ENCODE measurements around the gene SSNA1.

SSNA1 gene

DNA sequence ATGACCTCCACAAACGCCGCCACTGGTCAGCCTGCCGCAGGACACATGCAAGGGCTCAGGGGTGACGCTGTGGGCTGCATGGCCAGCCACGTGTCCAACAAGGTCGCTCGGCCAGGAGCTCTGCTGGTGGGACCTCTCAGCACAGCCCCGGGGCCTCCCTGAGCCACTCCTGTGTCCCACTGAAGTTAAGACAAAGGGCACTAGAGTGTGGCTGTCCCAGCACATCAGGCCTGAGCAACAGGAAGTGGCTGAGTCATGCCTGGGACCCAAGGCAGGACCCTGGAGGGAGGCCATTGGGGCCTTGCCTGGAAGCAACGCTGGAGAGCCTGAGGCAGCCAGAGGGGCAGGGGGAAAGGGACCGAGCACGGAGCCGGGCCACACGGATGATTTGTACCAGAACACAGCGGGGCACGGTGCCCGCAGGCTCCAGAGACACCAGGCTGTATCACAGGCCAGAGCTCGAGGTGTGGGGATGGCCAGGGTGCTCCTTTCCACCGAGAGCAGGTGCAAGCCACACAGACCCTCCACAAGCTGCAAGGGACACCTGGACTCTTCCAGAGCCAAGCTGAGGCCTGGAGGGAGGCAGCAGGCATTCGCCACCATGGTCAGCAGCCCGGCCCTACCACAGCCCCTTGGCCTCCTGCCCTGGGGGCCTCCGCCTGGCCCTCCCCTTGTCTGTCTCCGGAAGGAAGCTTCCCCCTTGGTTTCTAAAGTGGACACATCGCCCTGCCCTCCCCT is 10.1 kb upstream of the SSNA1 start:
- Histone ChIP-seq H3K27me3 (ENCODE audit: insufficient read depth, insufficient read length) (no peaks in the 10 kb centered on the region), H3K4me1 (ENCODE audit: insufficient read depth, insufficient read length) (peaks cover 5% of the 10 kb centered on the region), H3K9ac (ENCODE audit: insufficient read length, low read depth) (no peak overlapping the region), H3K36me3 (ENCODE audit: insufficient read depth, insufficient read length, low read length) (peaks cover 69% of the 10 kb centered on the region), H3K9me3 (ENCODE audit: insufficient read depth, low read length) (no peaks in the 10 kb centered on the region), H3K4me3 (ENCODE audit: insufficient read length, low read depth) (no peak overlapping the region)
- DNase-seq (ENCODE audit: low read depth, low spot score): no peak
- TF ChIP-seq YY1 (IDR thresholded peaks at IDR 0.05; ENCODE audit: insufficient read depth, insufficient read length): no peak
- TF ChIP-seq SUZ12 (IDR thresholded peaks at IDR 0.05; ENCODE audit: extremely low read depth, insufficient read depth, insufficient read length): no peak
- no peak for TF ChIP-seq ZNF274 (IDR thresholded peaks at IDR 0.05; ENCODE audit: low read depth, low read length)

DNA sequence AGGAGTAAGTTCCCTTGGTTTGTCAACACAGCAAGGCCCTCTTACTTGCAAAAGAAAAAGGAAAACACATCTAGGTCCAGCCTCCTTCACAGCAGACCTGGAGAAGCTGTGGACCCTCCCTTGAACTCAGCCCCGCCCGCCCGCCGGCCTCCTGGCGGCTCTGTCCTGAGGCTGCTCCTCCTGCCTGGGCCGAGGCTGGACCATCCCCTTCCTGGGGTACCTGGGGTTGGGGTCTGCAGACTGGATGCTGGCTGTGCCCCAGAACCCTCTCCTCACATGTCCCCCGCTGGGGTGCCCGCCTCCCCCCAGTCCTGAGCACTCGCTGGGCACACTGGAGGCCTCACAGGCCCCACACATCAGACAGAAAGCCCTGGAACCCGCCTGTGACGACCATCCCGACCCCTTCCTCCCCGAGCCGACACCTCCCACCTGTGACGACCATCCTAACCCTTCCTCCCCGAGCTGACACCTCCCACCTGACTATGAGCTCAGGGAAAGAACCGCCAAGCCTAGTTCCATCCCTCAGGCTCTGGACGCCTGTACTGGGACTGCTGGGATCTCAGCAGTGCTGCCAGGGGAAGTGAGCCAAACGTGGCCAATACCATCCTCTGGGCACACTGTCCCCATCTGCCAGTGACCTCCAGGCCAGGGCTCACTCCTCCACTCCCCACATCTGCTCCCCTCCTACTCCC is 9.4 kb upstream of the SSNA1 start:
- peaks cover 74% of the 10 kb centered on the region for H3K36me3 ChIP-seq (ENCODE audit: insufficient read depth, insufficient read length, low read length)
- no peak for TF ChIP-seq SUZ12 (IDR thresholded peaks at IDR 0.05; ENCODE audit: extremely low read depth, insufficient read depth, insufficient read length)
- no peak for TF ChIP-seq ZNF274 (IDR thresholded peaks at IDR 0.05; ENCODE audit: low read depth, low read length)
- DNase-seq (ENCODE audit: low read depth, low spot score): no peak
- H3K4me3 ChIP-seq (ENCODE audit: insufficient read length, low read depth): no peak overlapping the region
- H3K27me3 ChIP-seq (ENCODE audit: insufficient read depth, insufficient read length): no peaks in the 10 kb centered on the region
- H3K4me1 ChIP-seq (ENCODE audit: insufficient read depth, insufficient read length): peaks cover 5% of the 10 kb centered on the region
- H3K9me3 ChIP-seq (ENCODE audit: insufficient read depth, low read length): no peaks in the 10 kb centered on the region
- H3K9ac ChIP-seq (ENCODE audit: insufficient read length, low read depth): no peak overlapping the region

DNA sequence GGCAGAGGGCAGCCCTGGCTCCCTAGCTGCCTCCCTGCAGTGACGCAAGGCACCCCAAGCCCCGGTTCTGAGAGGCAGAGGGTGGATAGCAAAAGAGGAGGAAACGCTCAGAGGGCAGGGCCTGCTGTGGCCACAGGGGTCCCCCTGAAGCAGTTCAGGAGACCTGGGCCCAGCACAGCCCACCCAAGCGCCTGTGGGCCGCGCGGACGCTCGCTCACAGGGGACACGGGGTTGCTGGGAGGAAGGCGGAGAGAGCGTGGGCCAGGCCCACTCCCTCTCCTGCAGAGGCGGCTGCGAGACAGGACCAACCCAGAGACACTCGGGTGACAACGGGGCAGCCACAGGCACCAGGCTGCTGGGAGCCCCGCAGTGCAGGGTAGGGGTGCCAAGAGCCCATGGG is 8.7 kb upstream of the SSNA1 start:
- Histone ChIP-seq H3K27me3 (ENCODE audit: insufficient read depth, insufficient read length) (no peaks in the 10 kb centered on the region), H3K4me3 (ENCODE audit: insufficient read length, low read depth) (no peak overlapping the region), H3K9ac (ENCODE audit: insufficient read length, low read depth) (no peak overlapping the region), H3K9me3 (ENCODE audit: insufficient read depth, low read length) (no peaks in the 10 kb centered on the region), H3K36me3 (ENCODE audit: insufficient read depth, insufficient read length, low read length) (peaks cover 76% of the 10 kb centered on the region), H3K4me1 (ENCODE audit: insufficient read depth, insufficient read length) (peaks cover 5% of the 10 kb centered on the region)
- DNase-seq (ENCODE audit: low read depth, low spot score): no peak
- TF ChIP-seq YY1 (IDR thresholded peaks at IDR 0.05; ENCODE audit: insufficient read depth, insufficient read length) (no peak), ZNF274 (IDR thresholded peaks at IDR 0.05; ENCODE audit: low read depth, low read length) (no peak), SUZ12 (IDR thresholded peaks at IDR 0.05; ENCODE audit: extremely low read depth, insufficient read depth, insufficient read length) (no peak)

DNA sequence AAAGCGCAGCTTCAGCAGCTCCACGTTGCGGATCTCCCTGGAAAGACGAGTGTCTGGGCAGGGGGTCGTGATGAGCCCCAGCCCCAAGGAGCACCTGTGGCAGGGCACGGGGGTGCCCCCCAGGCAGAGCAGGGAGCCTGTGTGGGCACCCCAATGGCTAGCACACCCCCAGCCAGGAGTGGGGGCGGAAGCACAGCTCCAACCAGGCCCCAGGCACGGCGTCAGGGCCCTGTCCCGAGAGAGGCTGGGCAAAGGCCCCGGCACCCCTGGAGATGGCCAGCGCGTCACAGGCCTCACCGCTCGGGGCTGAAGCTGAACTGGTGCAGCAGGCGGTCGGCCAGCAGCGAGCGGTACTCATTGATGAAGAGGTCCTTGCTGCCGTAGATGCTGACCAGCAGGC is 8.0 kb upstream of the SSNA1 start:
- no peak overlapping the region for H3K9ac ChIP-seq (ENCODE audit: insufficient read length, low read depth)
- H3K36me3 ChIP-seq (ENCODE audit: insufficient read depth, insufficient read length, low read length): peaks cover 81% of the 10 kb centered on the region
- no peaks in the 10 kb centered on the region for H3K9me3 ChIP-seq (ENCODE audit: insufficient read depth, low read length)
- H3K4me1 ChIP-seq (ENCODE audit: insufficient read depth, insufficient read length): peaks cover 5% of the 10 kb centered on the region
- H3K27me3 ChIP-seq (ENCODE audit: insufficient read depth, insufficient read length): no peaks in the 10 kb centered on the region
- H3K4me3 ChIP-seq (ENCODE audit: insufficient read length, low read depth): no peak overlapping the region
- no peak for TF ChIP-seq ZNF274 (IDR thresholded peaks at IDR 0.05; ENCODE audit: low read depth, low read length)
- no peak for TF ChIP-seq YY1 (IDR thresholded peaks at IDR 0.05; ENCODE audit: insufficient read depth, insufficient read length)
- TF ChIP-seq SUZ12 (IDR thresholded peaks at IDR 0.05; ENCODE audit: extremely low read depth, insufficient read depth, insufficient read length): no peak
- no peak for DNase-seq (ENCODE audit: low read depth, low spot score)

DNA sequence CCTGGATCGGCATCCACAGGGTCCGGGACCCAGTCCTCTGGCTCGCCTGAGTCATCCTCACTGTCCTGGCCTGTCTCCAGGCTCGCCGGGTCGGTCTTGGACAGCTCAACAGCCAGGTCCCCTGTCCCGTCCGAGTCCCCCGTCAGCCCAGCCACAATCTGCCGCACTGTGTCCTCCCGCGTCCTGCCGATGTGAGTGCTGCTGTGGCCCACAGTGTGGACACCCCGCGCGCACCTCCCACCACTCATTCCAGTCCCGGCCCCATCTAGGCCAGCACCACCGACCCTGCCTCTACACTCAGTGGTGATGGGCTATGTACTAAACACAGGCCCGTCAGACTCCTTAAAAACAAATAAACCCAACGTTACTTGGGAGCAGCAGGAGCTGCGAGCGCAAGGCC is 6.8 kb upstream of the SSNA1 start:
- Histone ChIP-seq H3K4me3 (ENCODE audit: insufficient read length, low read depth) (no peak overlapping the region), H3K36me3 (ENCODE audit: insufficient read depth, insufficient read length, low read length) (peaks cover 93% of the 10 kb centered on the region), H3K4me1 (ENCODE audit: insufficient read depth, insufficient read length) (peaks cover 8% of the 10 kb centered on the region), H3K9me3 (ENCODE audit: insufficient read depth, low read length) (no peaks in the 10 kb centered on the region), H3K27me3 (ENCODE audit: insufficient read depth, insufficient read length) (no peaks in the 10 kb centered on the region), H3K9ac (ENCODE audit: insufficient read length, low read depth) (no peak overlapping the region)
- TF ChIP-seq YY1 (IDR thresholded peaks at IDR 0.05; ENCODE audit: insufficient read depth, insufficient read length) (no peak), ZNF274 (IDR thresholded peaks at IDR 0.05; ENCODE audit: low read depth, low read length) (no peak), SUZ12 (IDR thresholded peaks at IDR 0.05; ENCODE audit: extremely low read depth, insufficient read depth, insufficient read length) (no peak)
- DNase-seq (ENCODE audit: low read depth, low spot score): no peak

DNA sequence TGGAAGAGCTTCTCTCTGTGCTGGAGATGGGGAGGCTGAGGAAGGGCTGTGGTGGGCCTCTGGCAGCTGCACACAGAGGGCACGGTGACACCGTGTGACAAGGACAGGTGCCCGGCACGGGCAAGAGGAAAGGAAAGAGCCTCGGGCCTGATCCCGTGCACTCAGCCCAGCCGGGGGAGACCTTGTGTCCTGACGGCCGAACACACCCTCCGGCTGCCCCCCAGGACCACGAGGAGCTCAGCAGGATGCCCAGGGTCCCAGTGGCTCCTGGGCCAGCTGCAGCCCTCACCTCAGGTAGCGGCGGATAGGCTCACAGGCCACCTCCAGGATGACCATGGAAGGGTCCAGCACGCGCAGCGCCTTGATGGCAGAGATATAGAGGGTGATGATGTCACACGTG is 5.6 kb upstream of the SSNA1 start:
- H3K36me3 ChIP-seq (ENCODE audit: insufficient read depth, insufficient read length, low read length): peaks cover 96% of the 10 kb centered on the region
- DNase-seq (ENCODE audit: low read depth, low spot score): no peak
- no peak overlapping the region for H3K9ac ChIP-seq (ENCODE audit: insufficient read length, low read depth)
- no peak overlapping the region for H3K4me3 ChIP-seq (ENCODE audit: insufficient read length, low read depth)
- H3K9me3 ChIP-seq (ENCODE audit: insufficient read depth, low read length): no peaks in the 10 kb centered on the region
- H3K27me3 ChIP-seq (ENCODE audit: insufficient read depth, insufficient read length): no peaks in the 10 kb centered on the region
- peaks cover 15% of the 10 kb centered on the region for H3K4me1 ChIP-seq (ENCODE audit: insufficient read depth, insufficient read length)
- TF ChIP-seq ZNF274 (IDR thresholded peaks at IDR 0.05; ENCODE audit: low read depth, low read length) (no peak), SUZ12 (IDR thresholded peaks at IDR 0.05; ENCODE audit: extremely low read depth, insufficient read depth, insufficient read length) (no peak), YY1 (IDR thresholded peaks at IDR 0.05; ENCODE audit: insufficient read depth, insufficient read length) (no peak)

DNA sequence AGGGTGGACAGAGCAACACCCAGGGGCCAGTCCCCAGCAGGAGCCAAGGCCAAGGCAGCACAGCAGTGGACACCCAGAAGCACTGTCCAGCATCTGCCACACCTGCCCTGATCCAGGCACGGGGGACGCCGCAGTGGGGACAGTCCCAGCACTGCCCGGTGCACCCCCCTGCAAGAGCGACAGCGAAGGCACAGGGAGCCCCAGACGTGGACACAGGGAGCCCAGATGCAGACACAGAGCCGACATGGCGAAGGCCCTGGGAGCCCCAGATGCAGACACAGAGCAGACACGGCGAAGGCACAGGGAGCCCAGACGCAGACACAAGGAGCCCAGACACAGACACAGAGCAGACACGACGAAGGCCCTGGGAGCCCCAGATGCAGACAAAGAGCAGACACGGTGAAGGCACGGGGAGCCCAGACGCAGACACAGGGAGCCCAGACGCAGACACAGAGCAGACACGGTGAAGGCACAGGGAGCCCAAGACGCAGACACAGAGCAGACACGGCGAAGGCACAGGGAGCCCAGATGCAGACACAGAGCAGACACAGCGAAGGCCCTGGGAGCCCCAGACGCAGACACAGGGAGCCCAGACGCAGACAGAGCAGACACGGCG is 4.4 kb upstream of the SSNA1 start:
- no peak overlapping the region for H3K4me3 ChIP-seq (ENCODE audit: insufficient read length, low read depth)
- no peak for DNase-seq (ENCODE audit: low read depth, low spot score)
- peaks cover 83% of the 10 kb centered on the region for H3K36me3 ChIP-seq (ENCODE audit: insufficient read depth, insufficient read length, low read length)
- no peaks in the 10 kb centered on the region for H3K9me3 ChIP-seq (ENCODE audit: insufficient read depth, low read length)
- H3K9ac ChIP-seq (ENCODE audit: insufficient read length, low read depth): no peak overlapping the region
- TF ChIP-seq ZNF274 (IDR thresholded peaks at IDR 0.05; ENCODE audit: low read depth, low read length) (no peak), YY1 (IDR thresholded peaks at IDR 0.05; ENCODE audit: insufficient read depth, insufficient read length) (no peak), SUZ12 (IDR thresholded peaks at IDR 0.05; ENCODE audit: extremely low read depth, insufficient read depth, insufficient read length) (no peak)
- peaks cover 10% of the 10 kb centered on the region for H3K4me1 ChIP-seq (ENCODE audit: insufficient read depth, insufficient read length)
- no peaks in the 10 kb centered on the region for H3K27me3 ChIP-seq (ENCODE audit: insufficient read depth, insufficient read length)
